Measurements from ENCODE around the gene DOCK6.
"Not testable (repeated sequence)": the region's sequence is repeated elsewhere in the genome, so short reads cannot be mapped to it uniquely, and the experiment has no call there.

Gene DOCK6

GRCh38 chr19:11195681-11196080 is 66.6 kb downstream of the DOCK6 start:
- no peak for DNase-seq

- DNase-seq, result no peak
Observed at GRCh38 chr19:11194656-11195558, 67.4 kb downstream of the DOCK6 start.

- no peak for DNase-seq
Observed at GRCh38 chr19:11194173-11194572, 68.2 kb downstream of the DOCK6 start.

- no peak for DNase-seq
Observed at GRCh38 chr19:11192957-11193939, 69.1 kb downstream of the DOCK6 start.

GRCh38 chr19:11191934-11192333 is 70.4 kb downstream of the DOCK6 start:
- no peak for DNase-seq

GRCh38 chr19:11191273-11191755 is 71.0 kb downstream of the DOCK6 start:
- DNase-seq, result no peak

GRCh38 chr19:11190501-11190900 is 71.8 kb downstream of the DOCK6 start:
- no peak for DNase-seq

- no peak for DNase-seq
Observed at GRCh38 chr19:11187441-11187840, 74.9 kb downstream of the DOCK6 start.

- DNase-seq, result no peak
Observed at GRCh38 chr19:11182994-11183393, 79.3 kb downstream of the DOCK6 start.

GRCh38 chr19:11181488-11181887 is 80.8 kb downstream of the DOCK6 start:
- no peak for DNase-seq

- DNase-seq, result not testable (repeated sequence)
Observed at GRCh38 chr19:11180975-11181374, 81.3 kb downstream of the DOCK6 start.

- DNase-seq, result no peak
Observed at GRCh38 chr19:11180346-11180745, 82.0 kb downstream of the DOCK6 start.

- no peak for DNase-seq
Observed at GRCh38 chr19:11179716-11180297, 82.5 kb downstream of the DOCK6 start.

- not testable (repeated sequence) for DNase-seq
Observed at GRCh38 chr19:11179145-11179465, 83.2 kb downstream of the DOCK6 start.

- DNase-seq, result no peak
Observed at GRCh38 chr19:11177592-11177991, 84.7 kb downstream of the DOCK6 start.

GRCh38 chr19:11176466-11177193 is 85.7 kb downstream of the DOCK6 start:
- no peak for DNase-seq

- DNase-seq, result no peak
Observed at GRCh38 chr19:11175920-11176319, 86.4 kb downstream of the DOCK6 start.

GRCh38 chr19:11174336-11174735 is 88.0 kb downstream of the DOCK6 start:
- peak; percentile 13 for DNase-seq

- DNase-seq, result no peak
Observed at GRCh38 chr19:11173516-11174155, 88.7 kb downstream of the DOCK6 start.

- DNase-seq, result no peak
Observed at GRCh38 chr19:11172576-11172975, 89.7 kb downstream of the DOCK6 start.

- DNase-seq, result no peak
Observed at GRCh38 chr19:11171144-11171543, 91.2 kb downstream of the DOCK6 start.
